Fibroblast of gingiva (primary cell): ENCODE data around the gene EFCAB6.

ENCODE experiments used
- DNase-seq: peaks from one replicate; pipeline ENCODE4 v3.0.0-alpha.2; 2011; ENCODE audit warnings: low read depth

Gene EFCAB6

DNA sequence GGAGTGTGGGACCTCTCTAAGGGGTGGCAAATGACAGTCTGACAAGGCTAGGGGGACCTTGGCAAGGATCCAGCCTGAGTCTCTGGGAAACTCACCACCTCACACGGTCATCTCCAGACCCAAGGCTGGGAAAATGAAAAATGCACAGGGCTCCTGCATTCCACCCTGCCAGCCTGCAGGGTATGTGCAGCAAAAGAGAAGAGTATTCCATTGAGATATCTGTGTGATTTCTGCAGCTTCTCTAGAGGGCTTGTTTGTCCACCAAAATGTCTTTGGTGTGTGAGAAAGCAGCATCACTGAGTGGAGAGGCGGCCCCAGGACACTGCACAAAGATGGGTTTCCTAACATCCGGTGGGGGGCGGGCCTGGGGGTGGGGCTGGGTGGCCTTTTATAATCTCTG, 177.8 kb downstream of the EFCAB6 start:
- DNase-seq: no peak

GRCh38 chr22:43633631-43634285, 178.3 kb downstream of the EFCAB6 start:
- no peak for DNase-seq

DNA sequence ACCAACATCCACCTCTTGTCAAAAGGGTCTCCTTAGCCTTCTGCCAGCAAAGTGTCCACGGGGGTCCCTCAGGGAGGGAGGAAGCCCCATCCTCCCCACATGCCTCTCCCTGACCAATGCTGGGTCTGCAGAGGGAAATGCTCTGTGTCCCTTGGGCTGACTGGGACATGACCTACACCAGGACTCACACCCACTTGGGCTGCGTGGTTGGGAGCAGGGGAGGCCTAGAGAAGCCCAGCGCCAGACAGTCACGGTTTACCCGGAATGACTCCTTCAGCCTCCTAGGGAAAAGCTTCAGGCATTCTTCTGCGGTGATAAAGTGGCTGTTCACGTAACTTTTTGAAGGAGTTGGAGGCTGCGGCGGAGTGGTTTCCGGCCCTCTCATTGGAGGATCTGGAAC, 180.3 kb downstream of the EFCAB6 start:
- DNase-seq: no peak

- no peak for DNase-seq
Observed at GRCh38 chr22:43631201-43631600, 180.9 kb downstream of the EFCAB6 start.

- no peak for DNase-seq
Observed at GRCh38 chr22:43630451-43630850, 181.7 kb downstream of the EFCAB6 start.

DNA sequence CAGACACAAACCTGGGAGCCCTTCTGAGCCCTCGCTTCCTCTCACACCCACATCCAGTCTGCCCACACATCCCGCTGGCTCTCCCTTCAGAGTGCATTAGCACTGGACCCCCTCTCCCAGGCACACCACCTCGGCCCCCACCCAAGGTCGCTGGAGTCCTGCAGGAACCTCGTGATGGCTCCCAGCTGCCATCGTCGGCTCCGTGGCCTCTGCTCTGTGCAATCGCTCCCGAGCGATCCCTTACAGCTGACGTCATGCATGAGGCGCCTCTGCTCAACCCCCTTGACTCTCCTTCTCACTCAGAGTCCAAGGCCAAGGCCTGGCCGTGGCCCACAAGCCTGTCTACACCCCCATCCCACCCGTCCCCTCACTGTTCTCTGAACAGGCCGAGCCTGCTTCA, 183.9 kb downstream of the EFCAB6 start:
- no peak for DNase-seq

GRCh38 chr22:43627485-43628213, 184.5 kb downstream of the EFCAB6 start:
- no peak for DNase-seq

- no peak for DNase-seq
Observed at GRCh38 chr22:43625242-43625641, 186.9 kb downstream of the EFCAB6 start.

DNA sequence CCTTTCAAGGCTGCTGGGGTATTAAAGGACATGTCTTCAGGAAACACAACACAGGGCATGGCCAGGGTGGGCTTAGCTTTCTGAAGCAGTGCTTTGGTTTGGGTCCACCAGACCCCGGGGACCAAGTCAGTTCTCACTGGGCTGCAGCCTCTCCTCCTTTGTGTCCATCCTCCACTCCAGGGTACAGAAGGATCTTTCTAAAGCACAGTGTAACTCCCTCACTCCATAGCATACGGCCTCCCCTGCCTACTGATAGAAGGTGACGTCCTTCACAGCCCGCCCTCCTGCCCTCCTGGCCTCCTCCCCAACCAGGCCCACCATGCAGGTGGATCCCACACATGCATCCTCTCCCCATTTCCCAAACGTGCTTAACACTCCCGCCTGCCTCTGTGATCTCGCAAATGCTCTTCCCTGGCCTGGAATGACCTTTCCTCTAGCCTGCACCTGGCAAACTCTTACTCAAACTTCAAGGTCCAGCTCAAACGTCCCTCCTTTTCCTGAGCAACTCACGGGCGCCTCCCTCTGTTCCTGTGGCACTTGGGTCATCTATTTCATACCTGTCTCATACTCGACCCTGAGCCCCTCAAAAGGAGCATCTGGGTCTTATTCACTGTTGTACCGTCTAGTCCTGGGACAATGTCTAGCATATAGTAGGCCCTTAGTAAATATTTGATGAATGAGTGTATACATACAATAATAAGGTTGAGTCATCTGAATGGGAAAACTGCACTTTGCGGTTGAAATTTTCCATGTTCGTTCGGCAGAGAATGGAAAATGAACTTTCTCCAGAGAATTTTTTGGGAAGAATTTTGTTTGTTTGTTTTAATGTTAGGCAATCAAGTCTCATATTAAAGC, 187.7 kb downstream of the EFCAB6 start:
- no peak for DNase-seq

DNA sequence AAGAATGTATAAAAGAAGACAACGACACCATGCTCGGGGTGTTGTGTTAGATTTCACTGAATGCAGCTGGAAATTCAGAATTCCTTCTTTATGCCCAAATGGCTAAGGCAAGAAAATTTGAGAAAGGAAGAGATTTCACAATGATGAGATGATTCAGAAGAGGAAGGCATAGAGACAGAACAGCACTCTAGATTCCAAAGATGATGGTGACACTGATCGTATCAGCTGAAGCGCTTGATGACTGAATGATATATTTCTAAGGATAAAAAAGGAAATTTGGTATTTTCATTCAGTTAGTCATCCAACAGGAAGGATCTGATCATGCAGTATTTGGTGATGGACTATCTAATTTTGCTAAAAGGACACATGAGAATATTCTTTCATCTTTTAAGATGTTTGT, 189.2 kb downstream of the EFCAB6 start:
- no peak for DNase-seq

- DNase-seq: no peak
Observed at GRCh38 chr22:43620197-43620596, 191.9 kb downstream of the EFCAB6 start.

DNA sequence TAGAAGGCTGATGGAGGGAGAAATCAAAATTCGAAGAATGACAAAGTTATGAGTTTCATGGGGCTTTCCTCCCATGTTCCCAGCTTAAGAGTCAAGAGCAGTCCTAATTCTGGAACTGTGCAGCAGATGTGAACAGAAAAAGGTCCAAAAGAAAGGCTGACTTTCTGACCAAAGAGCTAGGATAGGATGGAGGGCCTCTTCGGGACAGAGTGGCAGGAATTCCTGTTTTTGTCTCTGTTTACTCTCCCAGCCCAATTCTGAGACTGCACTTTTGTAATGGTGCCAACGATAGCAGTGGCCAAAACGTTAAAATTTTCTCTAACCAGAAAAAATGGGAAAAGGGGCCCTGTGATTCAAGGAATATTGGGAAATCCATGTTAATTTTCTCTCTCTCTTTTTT, 193.6 kb downstream of the EFCAB6 start:
- DNase-seq: no peak

DNA sequence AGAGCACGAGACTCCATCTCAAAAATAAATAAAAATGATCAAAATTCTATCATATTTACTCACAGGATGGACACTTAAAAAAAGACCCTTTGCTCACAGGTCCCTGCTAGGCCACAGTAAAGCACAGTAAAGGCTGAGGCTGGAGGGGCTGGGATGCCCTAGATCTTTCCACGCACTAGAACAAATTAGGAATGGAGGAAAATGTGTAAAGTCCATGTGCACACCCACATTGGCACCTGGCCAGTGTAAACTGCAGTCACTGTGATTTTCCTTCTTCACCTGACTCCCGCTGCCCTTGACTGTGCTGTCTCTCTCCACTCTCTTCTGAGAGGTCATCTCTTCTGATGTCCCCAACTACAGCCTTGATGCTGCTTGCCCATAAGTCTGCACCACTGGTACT, 195.5 kb downstream of the EFCAB6 start:
- DNase-seq: no peak

- no peak for DNase-seq
Observed at GRCh38 chr22:43600265-43600664, 211.8 kb downstream of the EFCAB6 start.

DNA sequence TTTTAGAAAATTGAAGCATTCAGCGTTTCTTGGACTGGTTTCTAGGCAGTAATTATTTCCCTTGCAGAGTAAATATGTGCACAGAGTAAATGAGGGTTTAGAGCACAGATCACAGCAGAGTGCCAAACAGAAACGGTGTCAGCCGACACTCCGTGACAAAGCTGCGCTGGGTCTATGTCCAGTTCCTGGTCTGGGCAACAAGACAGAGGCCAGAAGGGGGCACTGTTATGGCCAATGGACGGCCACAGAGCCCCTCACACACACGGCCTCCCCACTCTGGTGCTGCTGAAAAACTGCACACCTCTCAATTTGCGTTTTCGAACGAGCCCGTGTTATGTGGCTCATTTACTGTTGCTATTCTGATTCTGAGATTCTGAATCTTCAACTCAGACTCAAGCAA, 219.6 kb downstream of the EFCAB6 start:
- DNase-seq: no peak

- no peak for DNase-seq
Observed at GRCh38 chr22:43591380-43591779, 220.7 kb downstream of the EFCAB6 start.

GRCh38 chr22:43587574-43587973, 224.5 kb downstream of the EFCAB6 start:
- no peak for DNase-seq

DNA sequence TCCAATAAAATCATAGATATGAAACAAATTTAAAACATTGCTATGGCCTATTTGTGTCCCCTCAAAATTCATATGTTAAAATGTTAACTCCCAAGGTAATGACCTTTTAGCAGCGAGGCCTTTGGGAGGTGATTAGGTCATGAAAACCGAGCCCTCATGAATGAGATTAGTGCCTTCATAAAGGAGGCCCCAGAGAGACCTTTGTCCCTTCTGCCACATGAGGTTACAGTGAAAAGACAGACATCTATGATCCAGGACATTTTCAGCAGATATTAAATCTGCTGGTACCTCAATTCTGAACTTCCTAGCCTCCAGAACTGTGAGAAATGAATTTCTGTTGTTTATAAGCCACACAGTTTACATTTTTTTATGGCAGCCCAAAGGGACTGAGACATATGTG, 228.6 kb downstream of the EFCAB6 start:
- no peak for DNase-seq

GRCh38 chr22:43582394-43582793, 229.7 kb downstream of the EFCAB6 start:
- DNase-seq: no peak

DNA sequence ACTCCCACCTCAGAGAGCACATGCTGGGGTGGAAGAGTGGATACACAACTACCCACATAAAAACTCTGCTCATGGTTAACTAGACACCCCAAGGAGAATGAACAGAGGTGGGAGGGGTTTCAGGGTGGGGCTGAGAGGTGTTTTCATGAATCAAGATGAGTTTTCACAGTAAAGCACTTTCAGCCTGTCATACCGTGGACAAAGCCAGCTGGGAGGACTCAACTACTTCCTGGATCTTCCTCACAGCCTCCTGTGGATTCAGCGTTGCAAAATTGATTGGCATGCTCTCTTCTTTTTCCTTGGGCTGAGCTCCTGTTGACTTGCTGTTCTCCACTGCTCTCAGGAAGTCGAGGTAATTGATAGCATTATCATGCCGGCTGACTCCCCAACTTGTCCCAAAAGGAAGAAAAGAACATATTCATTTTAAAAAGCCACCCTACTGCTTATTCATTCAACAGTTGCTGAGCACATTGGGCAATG, 231.8 kb downstream of the EFCAB6 start:
- no peak for DNase-seq

GRCh38 chr22:43574738-43575137, 237.4 kb downstream of the EFCAB6 start:
- no peak for DNase-seq

GRCh38 chr22:43572710-43573109, 239.4 kb downstream of the EFCAB6 start:
- no peak for DNase-seq

DNA sequence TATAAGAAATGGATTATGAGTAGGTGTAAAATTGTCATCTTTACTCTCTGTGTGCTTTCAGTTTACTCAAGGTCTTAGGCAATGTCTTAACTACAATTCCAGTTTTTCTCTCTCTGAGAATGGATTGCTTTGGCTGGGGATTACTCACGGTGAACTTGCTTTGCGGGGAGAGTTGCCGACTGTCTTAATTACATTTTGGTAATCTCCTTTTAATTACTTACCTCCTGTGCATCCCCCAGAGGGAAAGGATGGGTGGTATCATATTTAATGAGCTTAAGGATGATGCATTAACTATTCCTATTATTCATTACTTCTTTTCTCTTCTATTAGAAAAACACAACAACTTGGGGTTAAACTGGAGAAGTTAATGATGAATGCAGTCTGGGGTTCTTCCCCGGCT, 240.9 kb downstream of the EFCAB6 start:
- DNase-seq: no peak
